GM06990 (cell line): Measurements from ENCODE around the gene VTI1B.

Experiments used
- DNase-seq: peaks from one replicate; pipeline ENCODE4 v3.0.0-alpha.2; 2011; ENCODE audit not compliant: insufficient read length; ENCODE audit errors: extremely low read depth
- H3K27me3 ChIP-seq: replicated peaks from 2 replicates; pipeline ENCODE4 v1.6.0; 2011; ENCODE audit warnings: low read length; ENCODE audit not compliant: control insufficient read depth, insufficient read depth
- H3K36me3 ChIP-seq: 2 replicates; pipeline ENCODE4 v1.5.1; 2011; ENCODE audit warnings: low read length; ENCODE audit not compliant: control insufficient read depth, insufficient read depth
- H3K4me3 ChIP-seq: replicated peaks from 2 replicates; pipeline ENCODE4 v1.5.1; 2011; ENCODE audit warnings: low read depth, mild to moderate bottlenecking, control low read depth, low read length
- TF ChIP-seq, protein P1 (sequence below): IDR thresholded peaks from 2 replicates; pipeline ENCODE4 v1.5.1; 2011; ENCODE audit warnings: low read length, control low read depth, mild to moderate bottlenecking, inconsistent platforms; ENCODE audit not compliant: insufficient read depth, poor library complexity, severe bottlenecking

VTI1B gene

DNA sequence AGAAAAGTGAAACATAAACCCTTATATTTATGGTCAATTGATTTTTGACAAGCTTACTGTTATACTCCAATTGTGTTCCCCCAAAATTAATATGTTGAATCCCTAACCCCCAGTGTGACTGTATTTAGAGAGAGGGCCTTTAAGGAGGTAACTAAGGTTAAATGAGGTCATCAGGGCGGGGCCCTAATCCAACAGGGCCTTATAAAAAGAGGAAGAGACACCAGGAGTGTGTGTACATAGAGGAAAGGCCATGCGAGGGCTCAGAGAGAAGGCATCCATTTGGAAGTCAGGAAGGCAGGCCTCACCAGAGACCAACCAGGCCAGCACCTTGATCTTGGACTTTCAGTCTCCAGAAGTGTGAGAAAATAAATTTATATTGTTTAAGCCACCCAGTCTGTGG, 6.5 kb upstream of the VTI1B start:
- Histone ChIP-seq H3K4me3 (no peak overlapping the region), H3K27me3 (no peaks in the 10 kb centered on the region), H3K36me3 (peaks cover 2% of the 10 kb centered on the region)
- no peak for DNase-seq
- TF ChIP-seq, protein P1, sequence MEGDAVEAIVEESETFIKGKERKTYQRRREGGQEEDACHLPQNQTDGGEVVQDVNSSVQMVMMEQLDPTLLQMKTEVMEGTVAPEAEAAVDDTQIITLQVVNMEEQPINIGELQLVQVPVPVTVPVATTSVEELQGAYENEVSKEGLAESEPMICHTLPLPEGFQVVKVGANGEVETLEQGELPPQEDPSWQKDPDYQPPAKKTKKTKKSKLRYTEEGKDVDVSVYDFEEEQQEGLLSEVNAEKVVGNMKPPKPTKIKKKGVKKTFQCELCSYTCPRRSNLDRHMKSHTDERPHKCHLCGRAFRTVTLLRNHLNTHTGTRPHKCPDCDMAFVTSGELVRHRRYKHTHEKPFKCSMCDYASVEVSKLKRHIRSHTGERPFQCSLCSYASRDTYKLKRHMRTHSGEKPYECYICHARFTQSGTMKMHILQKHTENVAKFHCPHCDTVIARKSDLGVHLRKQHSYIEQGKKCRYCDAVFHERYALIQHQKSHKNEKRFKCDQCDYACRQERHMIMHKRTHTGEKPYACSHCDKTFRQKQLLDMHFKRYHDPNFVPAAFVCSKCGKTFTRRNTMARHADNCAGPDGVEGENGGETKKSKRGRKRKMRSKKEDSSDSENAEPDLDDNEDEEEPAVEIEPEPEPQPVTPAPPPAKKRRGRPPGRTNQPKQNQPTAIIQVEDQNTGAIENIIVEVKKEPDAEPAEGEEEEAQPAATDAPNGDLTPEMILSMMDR: no peak

- TF ChIP-seq, protein P1: no peak
- peak; percentile 78 for DNase-seq
- no peaks in the 10 kb centered on the region for H3K27me3 ChIP-seq
- H3K36me3 ChIP-seq: peaks cover 2% of the 10 kb centered on the region
- no peak overlapping the region for H3K4me3 ChIP-seq
Measured at GRCh38 chr14:67680121-67680602, 5.7 kb upstream of the VTI1B start.

DNA sequence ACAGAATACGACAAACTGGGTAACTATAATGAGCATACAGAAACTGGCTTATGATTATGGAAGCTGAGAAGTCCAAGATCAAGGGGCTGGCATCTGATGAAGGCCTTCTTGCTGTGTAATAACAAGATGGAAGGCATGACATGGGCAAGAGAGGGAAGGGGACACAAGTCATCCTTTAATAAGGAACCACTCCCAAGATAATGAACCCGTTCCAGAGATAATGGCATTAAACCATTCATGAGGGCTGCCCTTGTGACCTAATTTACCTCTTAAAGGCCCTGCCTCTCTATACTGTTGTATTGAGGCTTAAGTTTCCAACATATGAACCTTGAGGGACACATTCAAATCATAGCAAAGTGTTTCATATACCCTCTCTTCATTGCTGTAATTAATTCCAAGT, 4.6 kb upstream of the VTI1B start:
- Histone ChIP-seq H3K36me3 (peaks cover 2% of the 10 kb centered on the region), H3K4me3 (no peak overlapping the region), H3K27me3 (no peaks in the 10 kb centered on the region)
- DNase-seq: no peak
- TF ChIP-seq, protein P1: no peak

DNA sequence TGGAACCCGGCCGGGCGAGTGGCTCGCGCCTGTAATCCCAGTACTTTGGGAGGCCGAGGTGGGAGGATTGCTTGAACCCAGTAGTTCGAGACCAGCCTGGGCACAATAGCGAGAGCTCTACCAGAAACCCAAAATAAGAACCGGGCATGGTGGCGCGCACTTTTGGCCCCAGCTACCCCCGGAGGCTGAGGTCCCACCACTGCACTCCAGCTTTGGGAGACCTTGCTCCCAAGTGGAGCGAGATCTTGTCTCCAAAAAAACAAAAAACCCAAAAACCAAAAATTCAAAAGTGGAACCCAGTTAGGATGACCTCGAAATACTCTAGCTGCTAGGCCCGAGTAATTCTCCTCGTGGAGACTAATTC, 769 bp upstream of the VTI1B start:
- H3K27me3 ChIP-seq: no peaks in the 10 kb centered on the region
- no peak for DNase-seq
- H3K4me3 ChIP-seq: peak overlapping the region; percentile 94
- peaks cover 2% of the 10 kb centered on the region for H3K36me3 ChIP-seq
- TF ChIP-seq, protein P1: no peak

- TF ChIP-seq, protein P1: peak; percentile 27
Measured at GRCh38 chr14:67674139-67674479, 323 bp downstream of the VTI1B start.

GRCh38 chr14:67673451-67673850, 981 bp downstream of the VTI1B start:
- TF ChIP-seq, protein P1: no peak
- H3K4me3 ChIP-seq: peak overlapping the region; percentile 94
- no peak for DNase-seq

More at GRCh38 chr14:67674139-67674479, 323 bp downstream of the VTI1B start:
- Histone ChIP-seq H3K4me3 (peak overlapping the region; percentile 94), H3K36me3 (peaks cover 2% of the 10 kb centered on the region), H3K27me3 (no peaks in the 10 kb centered on the region)
- no peak for DNase-seq

More at GRCh38 chr14:67673451-67673850, 981 bp downstream of the VTI1B start:
- H3K36me3 ChIP-seq: peaks cover 2% of the 10 kb centered on the region
- no peaks in the 10 kb centered on the region for H3K27me3 ChIP-seq
